ENCODE measurements around the gene C2orf72. TPM values are rescaled to one million over a fixed set of nuclear protein-coding genes. Genes with fewer than 3 reads are reported as not detected.

Gene C2orf72
- total and polyA plus RNA-seq, 8 donors = 3.3 to 41.4 (median 7.3) TPM; not detected in 1

DNA sequence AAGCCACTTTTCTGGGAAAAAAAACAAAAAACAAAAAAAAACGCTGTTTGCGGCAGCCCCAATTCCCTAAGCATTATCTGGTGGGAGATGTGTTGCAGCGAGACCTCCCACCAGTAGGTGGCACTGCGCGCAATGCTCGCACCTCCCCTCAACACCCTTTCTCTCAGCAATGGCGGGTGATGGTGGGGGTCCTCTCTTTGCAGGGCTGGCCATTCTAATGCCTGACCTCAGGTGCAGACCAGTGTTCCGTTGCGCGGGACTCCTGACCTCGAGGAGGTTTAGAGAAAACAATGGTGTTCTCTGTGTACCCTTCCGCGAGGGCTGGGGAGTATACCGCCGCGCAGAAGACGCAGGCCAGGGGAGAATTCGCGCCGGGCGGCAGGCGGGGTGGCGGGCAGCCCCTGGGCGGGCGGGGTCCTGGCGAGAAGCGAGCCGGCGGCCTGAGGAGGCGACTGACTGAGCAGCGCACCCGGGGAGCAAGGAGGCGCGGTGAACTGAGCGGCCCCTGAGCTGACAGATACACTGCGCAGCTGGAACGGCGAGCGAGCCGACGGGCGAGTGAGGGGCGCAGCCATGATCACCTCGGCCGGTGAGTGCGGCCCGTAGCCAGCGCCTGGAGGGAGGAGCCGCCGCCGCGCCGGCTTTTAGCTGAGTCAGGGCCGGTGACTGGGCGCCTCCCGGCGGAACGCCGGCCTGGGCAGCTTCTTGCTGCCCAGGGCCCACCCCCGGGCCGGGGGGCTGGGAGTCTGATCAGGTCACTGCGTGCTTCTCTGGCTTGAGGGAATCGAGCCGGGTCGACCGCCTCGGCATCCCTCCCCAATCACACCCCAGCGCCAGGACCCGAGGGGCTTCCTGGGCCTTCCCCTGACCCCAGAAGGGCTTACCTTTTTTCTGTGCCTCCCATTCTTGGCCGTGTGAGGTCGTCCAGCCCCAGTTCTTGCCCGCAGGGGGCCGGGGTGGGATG is 19.4 kb downstream of the C2orf72 start, which contains the start of gene PSMD1:
TSS of gene PSMD1 (plus strand) at position 415 of the 964 bp plus-strand sequence. CDS start at position 574, 159 bp downstream.
- peak; percentile 93 to 98 for DNase-seq
- Histone ChIP-seq H3K4me3 (peak within 1 kb of the TSS; percentile 72 to 99 (median 97)), H3K27me3 (no peaks in the 10 kb centered on the region), H3K27ac (peak within 1 kb of the TSS; percentile 92 to 98 (median 93)), H3K36me3 (peaks cover 3 to 6% (median 6%) of the 10 kb centered on the region in 4 donors), H3K4me1 (peaks cover 28 to 57% (median 49%) of the 10 kb centered on the region in 4 donors), H3K9me3 (no peaks in the 10 kb centered on the region)
- 0% methylated on average over 37 to 73 of the region's 73 CpGs for WGBS, 5 donors
- no peak for TF ChIP-seq EP300 (IDR thresholded peaks at IDR 0.05)
- TF ChIP-seq, protein P1, sequence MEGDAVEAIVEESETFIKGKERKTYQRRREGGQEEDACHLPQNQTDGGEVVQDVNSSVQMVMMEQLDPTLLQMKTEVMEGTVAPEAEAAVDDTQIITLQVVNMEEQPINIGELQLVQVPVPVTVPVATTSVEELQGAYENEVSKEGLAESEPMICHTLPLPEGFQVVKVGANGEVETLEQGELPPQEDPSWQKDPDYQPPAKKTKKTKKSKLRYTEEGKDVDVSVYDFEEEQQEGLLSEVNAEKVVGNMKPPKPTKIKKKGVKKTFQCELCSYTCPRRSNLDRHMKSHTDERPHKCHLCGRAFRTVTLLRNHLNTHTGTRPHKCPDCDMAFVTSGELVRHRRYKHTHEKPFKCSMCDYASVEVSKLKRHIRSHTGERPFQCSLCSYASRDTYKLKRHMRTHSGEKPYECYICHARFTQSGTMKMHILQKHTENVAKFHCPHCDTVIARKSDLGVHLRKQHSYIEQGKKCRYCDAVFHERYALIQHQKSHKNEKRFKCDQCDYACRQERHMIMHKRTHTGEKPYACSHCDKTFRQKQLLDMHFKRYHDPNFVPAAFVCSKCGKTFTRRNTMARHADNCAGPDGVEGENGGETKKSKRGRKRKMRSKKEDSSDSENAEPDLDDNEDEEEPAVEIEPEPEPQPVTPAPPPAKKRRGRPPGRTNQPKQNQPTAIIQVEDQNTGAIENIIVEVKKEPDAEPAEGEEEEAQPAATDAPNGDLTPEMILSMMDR (IDR thresholded peaks at IDR 0.05) = peak in 5 of 7 experiments; percentile 77 to 96 (median 93)
- peak; percentile 8 to 84 (median 56) for TF ChIP-seq POLR2AphosphoS5 (IDR thresholded peaks at IDR 0.05)
- TF ChIP-seq POLR2A (IDR thresholded peaks at IDR 0.05) = no peak
- intact Hi-C loops (cut with DNase I; ENCODE audit: low total_unique reads) = no loop called here

DNA sequence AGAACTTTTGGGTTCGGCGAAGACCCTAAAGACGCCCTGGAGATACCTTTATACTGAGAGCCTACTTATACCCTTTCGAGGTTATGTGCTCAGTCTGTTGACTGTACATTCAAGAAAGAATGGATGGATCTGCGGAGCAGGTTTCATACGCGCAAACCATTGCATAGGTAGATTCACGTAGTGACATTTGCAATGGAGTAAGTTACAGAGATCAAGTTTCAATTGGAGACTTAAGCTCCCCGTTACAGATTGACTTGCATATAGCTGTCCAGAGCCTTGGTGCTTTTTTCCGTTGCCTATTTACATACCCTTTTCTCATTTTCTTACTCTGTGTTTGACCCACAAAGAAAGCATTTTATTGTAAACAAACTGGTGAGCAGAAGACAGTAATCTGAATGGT is 20.3 kb downstream of the C2orf72 start:
- intact Hi-C loops (cut with DNase I; ENCODE audit: low total_unique reads) = no loop called here

DNA sequence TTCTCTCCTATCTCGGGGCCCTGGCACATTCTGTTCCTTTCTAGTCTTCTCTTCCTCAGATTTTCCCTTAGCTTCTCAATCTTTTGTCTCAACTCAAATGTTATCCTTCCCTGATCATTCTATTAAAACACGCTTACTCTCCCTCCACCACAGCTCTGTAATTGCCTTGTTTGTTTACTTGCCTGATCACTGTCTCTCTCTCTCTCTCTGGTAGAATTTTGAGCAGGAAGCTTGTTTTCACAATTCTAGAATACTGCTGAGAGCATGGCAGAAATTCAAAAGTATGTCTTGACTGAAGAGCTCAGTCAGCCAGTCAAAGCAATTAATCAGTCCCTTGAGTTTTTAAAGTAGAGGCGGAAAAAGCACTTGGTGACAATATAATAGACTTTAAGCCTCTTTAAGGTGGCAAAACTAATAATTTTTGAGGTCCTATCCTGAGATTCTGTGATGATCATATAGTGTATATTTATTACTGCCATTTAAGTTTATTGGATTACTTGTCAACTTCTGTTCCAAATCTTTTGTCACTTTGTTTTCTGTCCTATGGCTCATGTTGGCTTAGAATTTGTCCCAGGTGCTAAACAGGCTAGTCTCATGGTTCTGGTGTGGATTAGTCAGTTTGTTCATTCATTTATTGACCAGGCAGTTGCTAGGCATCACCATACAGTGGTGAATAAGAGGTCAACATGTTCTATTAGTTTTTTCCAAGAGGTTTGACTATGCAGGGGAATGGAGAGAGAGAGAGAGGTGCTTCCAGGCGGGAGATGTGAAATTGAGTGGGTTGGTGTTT is 21.6 kb downstream of the C2orf72 start:
- Histone ChIP-seq H3K4me1 (peaks cover 21 to 42% (median 36%) of the 10 kb centered on the region in 4 donors), H3K9me3 (no peaks in the 10 kb centered on the region), H3K4me3 (no peak overlapping the region), H3K36me3 (peaks cover 8 to 28% (median 28%) of the 10 kb centered on the region in 4 donors), H3K27ac (peak overlapping the region in 1 of 5 donors; percentile 93), H3K27me3 (no peaks in the 10 kb centered on the region)
- intact Hi-C loops (cut with DNase I; ENCODE audit: low total_unique reads) = no loop called here
- WGBS, 5 donors = 71 to 79% (median 78%) methylated on average over 4 of the region's 4 CpGs
- DNase-seq = no peak
- no peak for TF ChIP-seq EP300 (IDR thresholded peaks at IDR 0.05)
- TF ChIP-seq, protein P1 (IDR thresholded peaks at IDR 0.05) = no peak
- TF ChIP-seq POLR2A (IDR thresholded peaks at IDR 0.05) = no peak
- TF ChIP-seq POLR2AphosphoS5 (IDR thresholded peaks at IDR 0.05) = no peak

More for the DNA sequence above, 20.3 kb downstream of the C2orf72 start:
- WGBS, 5 donors = 2 to 11% (median 3%) methylated on average over 10 of the region's 10 CpGs
- H3K9me3 ChIP-seq = no peaks in the 10 kb centered on the region
- peaks cover 21 to 49% (median 41%) of the 10 kb centered on the region in 4 donors for H3K4me1 ChIP-seq
- H3K4me3 ChIP-seq = peak overlapping the region; percentile 72 to 99 (median 97)
- H3K27ac ChIP-seq = peak overlapping the region in 3 of 5 donors; percentile 92 to 93 (median 93)
- H3K36me3 ChIP-seq = peaks cover 6 to 15% (median 14%) of the 10 kb centered on the region in 4 donors
- TF ChIP-seq POLR2AphosphoS5 (IDR thresholded peaks at IDR 0.05) = no peak
- TF ChIP-seq POLR2A (IDR thresholded peaks at IDR 0.05) = no peak
- no peak for TF ChIP-seq EP300 (IDR thresholded peaks at IDR 0.05)
- no peak for DNase-seq
- H3K27me3 ChIP-seq = no peaks in the 10 kb centered on the region

DNA sequence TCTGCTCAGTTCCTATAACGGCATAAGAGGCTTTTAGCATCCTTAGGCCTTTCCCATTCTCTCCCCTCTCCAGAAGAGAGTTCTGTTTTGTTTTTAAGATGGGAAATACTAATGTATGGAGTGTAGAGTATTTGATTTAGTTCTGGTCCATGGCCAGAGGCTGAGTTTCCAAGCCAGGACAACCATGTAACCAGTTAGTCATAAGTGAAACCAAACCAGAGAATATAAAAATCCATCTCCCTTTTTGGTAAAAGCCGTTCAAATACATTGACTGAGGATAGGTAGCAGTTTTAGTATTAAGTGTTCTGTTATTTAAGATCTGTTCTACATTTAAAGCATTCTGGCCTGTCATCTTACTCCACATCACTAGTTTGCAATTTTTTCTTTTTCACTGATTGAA is 22.4 kb downstream of the C2orf72 start:
- no peaks in the 10 kb centered on the region for H3K9me3 ChIP-seq
- TF ChIP-seq POLR2A (IDR thresholded peaks at IDR 0.05) (no peak), EP300 (IDR thresholded peaks at IDR 0.05) (no peak), POLR2AphosphoS5 (IDR thresholded peaks at IDR 0.05) (no peak)
- TF ChIP-seq, protein P1 (IDR thresholded peaks at IDR 0.05) = no peak
- H3K27me3 ChIP-seq = no peaks in the 10 kb centered on the region
- no peak overlapping the region for H3K27ac ChIP-seq
- peaks cover 16 to 36% (median 36%) of the 10 kb centered on the region in 4 donors for H3K36me3 ChIP-seq
- DNase-seq = no peak
- peaks cover 21 to 42% (median 36%) of the 10 kb centered on the region in 4 donors for H3K4me1 ChIP-seq
- 74 to 88% (median 82%) methylated on average over 2 of the region's 2 CpGs for WGBS, 5 donors
- no peak overlapping the region for H3K4me3 ChIP-seq
- intact Hi-C loops (cut with DNase I; ENCODE audit: low total_unique reads) = no loop called here

All from stomach (tissue), 9 donors.